ENCODE data around the gene WIPI1.

WIPI1 gene

GRCh38 chr17:68375566-68375965 lies 81.7 kb downstream of the WIPI1 start:
- no peak for DNase-seq (ENCODE audit: low read depth, low spot score)
- no peak overlapping the region for H3K4me3 ChIP-seq (ENCODE audit: low read depth, low read length)
- TF ChIP-seq CTCF (IDR thresholded peaks at IDR 0.05; ENCODE audit: low read depth, low read length): no peak
- in situ Hi-C loops (cut with HindIII; ENCODE audit: low sequenced_read_pairs): no loop called here

Measured in astrocyte of the spinal cord (primary cell).